Activated CD4-positive, alpha-beta T cell treated with anti-CD3 and anti-CD28 coated beads for 48 hours (primary cell): ENCODE measurements around the gene STIM1.
"Not testable (repeated sequence)": the region's sequence is repeated elsewhere in the genome, so short reads cannot be mapped to it uniquely, and the experiment has no call there.

Experiments used
- DNase-seq: peaks from one replicate; pipeline ENCODE4 v3.0.0-alpha.2; 2020

The STIM1 gene

DNA sequence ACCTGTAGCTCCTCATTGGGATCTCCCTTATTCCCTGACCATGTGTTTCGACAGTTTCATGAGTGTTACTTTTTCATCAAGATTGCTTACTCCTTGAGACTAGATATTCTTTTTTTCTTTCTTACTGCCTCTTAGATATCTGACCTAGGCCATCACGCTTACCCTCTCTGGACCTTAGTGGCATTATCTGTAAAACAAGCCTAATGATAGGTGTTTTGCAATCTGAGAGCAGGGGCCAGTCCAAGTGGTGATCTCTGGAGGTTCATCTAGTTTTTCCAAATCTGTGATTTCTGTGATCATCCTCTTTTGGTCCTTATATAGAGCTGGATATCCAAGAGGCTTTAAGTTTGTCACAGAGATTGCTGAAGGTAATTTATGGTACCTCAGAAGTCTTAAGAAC is 34.5 kb downstream of the STIM1 start:
- no peak for DNase-seq

DNA sequence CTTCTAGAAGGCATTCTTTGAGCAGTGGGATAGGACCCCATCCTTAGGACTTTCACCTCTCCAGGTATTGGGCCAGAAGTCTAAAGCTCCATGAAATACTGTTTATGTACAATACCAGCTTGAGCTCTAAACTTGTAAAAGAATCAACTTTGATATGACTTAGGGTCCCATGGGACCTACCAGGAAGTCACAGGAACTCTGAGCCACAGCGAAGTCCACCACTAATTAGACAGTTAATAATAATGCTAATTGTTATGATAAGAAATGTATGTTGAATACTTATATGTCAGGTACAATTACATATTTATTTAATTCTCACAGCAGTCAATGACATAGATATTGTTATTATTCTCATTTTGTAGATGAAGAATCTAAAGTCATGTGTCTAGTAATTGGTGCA is 35.3 kb downstream of the STIM1 start:
- DNase-seq: no peak

GRCh38 chr11:3891751-3892150 is 36.3 kb downstream of the STIM1 start:
- DNase-seq: no peak

DNA sequence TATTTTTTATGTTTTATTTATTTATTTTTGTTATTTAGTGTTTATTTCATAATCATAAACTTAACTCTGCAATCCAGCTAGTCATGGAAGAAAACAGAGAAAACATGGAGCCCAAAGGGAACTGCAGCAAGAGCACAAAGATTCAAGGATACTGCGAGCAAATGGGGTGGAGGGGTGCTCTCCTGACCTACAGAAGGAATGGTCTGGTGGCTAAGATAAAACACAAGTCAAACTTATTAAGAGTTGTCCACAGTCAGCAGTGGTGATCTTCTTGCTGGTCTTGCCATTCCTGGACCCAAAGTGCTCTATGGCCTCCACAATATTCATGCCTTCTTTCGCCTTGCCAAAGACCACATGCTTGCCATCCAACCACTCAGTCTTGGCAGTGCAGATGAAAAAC is 36.7 kb downstream of the STIM1 start:
- no peak for DNase-seq

GRCh38 chr11:3893311-3893710 is 37.8 kb downstream of the STIM1 start:
- no peak for DNase-seq

GRCh38 chr11:3894128-3894731 is 38.8 kb downstream of the STIM1 start:
- no peak for DNase-seq

GRCh38 chr11:3896644-3897043 is 41.2 kb downstream of the STIM1 start:
- no peak for DNase-seq

GRCh38 chr11:3900230-3900629 is 44.8 kb downstream of the STIM1 start:
- not testable (repeated sequence) for DNase-seq

- DNase-seq: no peak
Measured at GRCh38 chr11:3901249-3902025, 46.0 kb downstream of the STIM1 start.

GRCh38 chr11:3902441-3902840 is 47.0 kb downstream of the STIM1 start:
- no peak for DNase-seq

- DNase-seq: no peak
Measured at GRCh38 chr11:3903207-3903896, 47.9 kb downstream of the STIM1 start.

- no peak for DNase-seq
Measured at GRCh38 chr11:3904228-3904627, 48.8 kb downstream of the STIM1 start.

DNA sequence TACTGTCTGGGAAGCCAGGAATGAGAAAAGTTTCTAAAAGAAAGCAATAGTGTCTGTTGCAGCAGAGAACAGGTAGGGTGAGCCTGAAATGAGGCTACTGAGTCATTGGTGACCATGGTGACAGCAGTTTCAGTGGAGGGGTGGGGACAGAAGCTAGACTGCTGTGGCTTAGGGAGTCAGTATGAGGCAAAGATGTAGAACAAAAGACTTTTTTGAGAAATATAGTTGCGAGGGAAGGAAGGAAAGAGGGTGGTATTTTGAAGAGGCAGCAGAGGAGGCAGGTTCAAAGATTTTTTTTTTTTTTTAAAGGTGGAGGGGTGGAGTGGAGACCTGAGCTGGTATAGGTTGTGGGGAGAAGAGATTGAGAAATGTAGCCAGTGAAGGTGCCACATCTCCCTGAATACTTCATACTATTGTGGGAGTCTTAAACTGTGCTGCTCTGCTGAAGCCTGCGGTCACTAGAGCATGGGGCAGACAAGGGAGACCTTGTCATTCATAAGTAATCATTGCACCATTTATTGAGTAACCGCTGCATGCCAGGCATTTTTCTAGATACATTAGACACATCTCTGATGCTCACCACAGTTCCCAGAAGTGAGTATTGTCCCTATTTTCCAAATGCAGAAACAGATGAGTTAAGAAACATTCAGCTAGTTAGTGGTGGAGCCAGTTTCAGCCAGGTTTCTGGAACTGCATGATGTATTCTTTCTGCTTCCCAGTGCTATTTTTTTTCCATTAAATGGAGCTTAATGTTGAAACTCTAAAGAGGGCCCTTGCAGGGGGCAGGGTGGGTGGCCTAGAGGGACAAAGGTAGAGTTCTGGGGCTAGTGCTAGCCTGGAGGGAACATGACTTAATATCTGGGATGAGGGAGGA is 49.9 kb downstream of the STIM1 start:
- DNase-seq: peak; percentile 75

- no peak for DNase-seq
Measured at GRCh38 chr11:3906166-3906565, 50.7 kb downstream of the STIM1 start.

DNA sequence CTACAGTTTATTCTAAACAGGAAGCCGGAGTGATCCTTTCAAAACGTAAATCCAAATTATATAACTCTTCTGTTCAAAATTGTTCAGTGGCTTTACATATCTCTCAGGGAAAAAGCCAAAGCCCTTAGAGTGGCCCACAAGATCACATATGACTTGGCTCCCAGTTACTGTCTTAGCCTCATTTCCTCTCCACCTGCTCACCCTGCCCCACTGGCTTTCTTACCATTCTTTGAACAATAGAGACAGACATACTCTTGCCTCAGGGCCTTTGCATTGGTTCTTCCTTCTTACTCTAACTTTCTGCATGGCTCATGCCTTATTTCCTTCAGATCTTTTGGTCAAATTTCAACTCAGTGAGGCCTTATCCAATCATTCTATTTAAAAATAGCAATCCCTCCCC is 52.1 kb downstream of the STIM1 start:
- no peak for DNase-seq

GRCh38 chr11:3909901-3910300 is 54.4 kb downstream of the STIM1 start:
- DNase-seq: no peak

DNA sequence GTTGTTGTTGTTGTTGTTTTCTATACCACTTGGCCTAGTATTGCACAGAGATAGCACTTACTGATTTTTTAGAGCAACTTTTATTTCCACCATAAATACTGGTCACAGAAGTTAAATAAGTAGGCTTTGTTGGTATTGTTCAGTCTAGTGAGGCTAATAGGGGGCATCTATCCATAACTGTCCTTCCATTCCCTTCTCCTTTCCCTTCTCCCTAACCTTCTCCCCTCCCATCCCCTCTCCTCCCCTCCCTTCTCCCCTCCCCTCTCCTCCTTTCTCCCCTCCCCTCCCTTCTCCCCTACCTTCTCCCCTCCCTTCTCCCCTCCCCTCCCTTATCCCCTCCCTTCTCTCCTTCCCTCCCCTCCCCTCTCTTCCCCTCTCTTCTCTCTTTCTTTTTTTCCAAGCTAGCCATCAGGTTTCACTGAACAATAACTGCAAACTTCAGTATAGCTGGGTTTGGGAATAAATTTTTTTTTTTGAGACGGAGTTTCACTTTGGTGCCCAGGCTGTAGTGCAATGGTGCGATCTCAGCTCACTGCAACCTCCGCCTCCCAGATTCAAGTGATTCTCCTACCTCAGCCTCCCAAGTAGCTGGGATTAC is 56.5 kb downstream of the STIM1 start:
- DNase-seq: no peak

- DNase-seq: no peak
Measured at GRCh38 chr11:3913921-3914320, 58.5 kb downstream of the STIM1 start.

DNA sequence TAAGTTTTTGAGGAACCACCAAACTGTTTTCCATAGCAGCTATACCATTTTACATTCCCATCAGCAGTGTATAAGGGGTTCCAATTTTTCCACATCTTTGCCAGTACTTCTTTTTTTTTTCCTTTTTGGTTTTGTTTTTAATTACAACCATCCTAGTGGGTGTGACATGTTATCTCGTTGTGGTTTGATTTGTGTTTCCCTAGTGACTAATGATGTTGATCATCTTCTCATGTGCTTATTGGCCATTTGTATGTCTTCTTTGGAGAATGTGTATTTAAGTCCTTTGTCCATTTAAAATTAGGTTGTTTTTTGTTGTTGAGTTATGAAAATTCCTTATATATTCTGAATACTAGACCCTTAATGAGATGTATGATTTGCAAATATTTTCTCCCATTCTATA is 59.3 kb downstream of the STIM1 start:
- no peak for DNase-seq

GRCh38 chr11:3916962-3917361 is 61.5 kb downstream of the STIM1 start:
- peak; percentile 69 for DNase-seq

DNA sequence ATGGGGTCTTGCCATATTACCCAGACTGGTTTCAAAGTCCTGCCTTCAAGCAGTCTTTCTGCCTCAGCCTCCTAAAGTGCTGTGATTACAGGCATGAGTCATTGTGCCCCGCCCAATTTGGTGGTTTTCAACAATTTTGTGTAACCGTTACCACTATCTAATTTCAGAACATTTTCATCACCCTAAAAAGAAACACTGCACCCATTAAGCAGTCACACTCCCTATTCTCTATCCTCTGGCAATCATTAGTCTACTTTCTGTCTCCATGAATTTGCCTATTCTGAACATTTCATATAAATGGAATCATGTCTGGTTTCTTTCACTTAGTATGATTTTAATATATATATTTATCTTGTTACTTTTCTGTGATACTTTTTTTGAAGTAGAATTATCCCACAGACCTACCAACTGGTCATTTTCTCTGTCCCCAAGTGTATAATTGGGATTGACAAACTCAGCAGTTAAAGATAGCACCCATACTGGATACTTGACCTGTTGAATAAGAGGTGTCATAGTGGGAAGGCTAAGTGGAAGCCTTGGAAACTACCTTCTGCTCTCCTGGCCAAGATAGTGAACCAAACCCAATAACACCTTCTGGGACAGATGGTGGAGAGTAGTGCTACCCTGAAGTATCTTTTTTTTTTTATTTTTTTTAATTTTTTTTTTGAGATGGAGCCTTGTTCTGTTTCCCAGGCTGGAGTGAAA is 64.8 kb downstream of the STIM1 start:
- DNase-seq: peak; percentile 85

- DNase-seq: no peak
Measured at GRCh38 chr11:3922056-3922455, 66.6 kb downstream of the STIM1 start.
